Hematopoietic multipotent progenitor cell (in vitro differentiated cells): ENCODE data around the gene ERI3. TPM values are rescaled to one million over a fixed set of nuclear protein-coding genes. Genes with fewer than 3 reads are reported as not detected.

Experiments
- DNase-seq, 3 donors: peaks; one replicate each; pipeline ENCODE4 v3.0.0-alpha.2; 2011 to 2015; ENCODE audit warnings: low read depth in 2 of 3, low spot score in 2 of 3
- total RNA-seq: library from RNA; depleted of rRNA; stranded (reverse); fragments of >200 nt; gene quantifications from one replicate; pipeline ENCODE4 v1.2.3, GENCODE V29; 2012

The ERI3 gene
- total RNA-seq, 1 donor = 44.4 TPM

- no peak for DNase-seq
These were observed 65.5 kb downstream of the ERI3 start for GRCh38 chr1:44289530-44289929.

DNA sequence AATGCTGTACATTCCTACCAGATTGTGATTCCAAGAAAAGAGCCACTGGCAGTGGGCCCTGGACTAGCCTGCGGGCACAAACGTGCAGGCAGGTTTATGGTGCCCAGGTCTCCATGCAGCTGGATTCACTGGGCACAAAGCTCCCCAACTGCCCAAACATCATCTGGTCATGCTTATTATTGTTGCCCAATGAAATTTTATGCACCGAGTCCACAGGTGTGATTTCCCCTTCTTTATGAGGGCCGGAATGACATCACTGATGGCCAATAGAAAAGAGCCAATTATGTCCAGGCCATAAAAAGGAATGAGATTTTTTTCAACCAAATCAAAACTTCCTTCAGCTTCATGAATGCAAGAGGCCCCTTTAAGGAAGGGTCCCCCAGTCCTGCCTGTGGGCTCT is 66.2 kb downstream of the ERI3 start:
- no peak for DNase-seq

- DNase-seq = no peak
These were observed 70.9 kb downstream of the ERI3 start for GRCh38 chr1:44284184-44284583.

DNA sequence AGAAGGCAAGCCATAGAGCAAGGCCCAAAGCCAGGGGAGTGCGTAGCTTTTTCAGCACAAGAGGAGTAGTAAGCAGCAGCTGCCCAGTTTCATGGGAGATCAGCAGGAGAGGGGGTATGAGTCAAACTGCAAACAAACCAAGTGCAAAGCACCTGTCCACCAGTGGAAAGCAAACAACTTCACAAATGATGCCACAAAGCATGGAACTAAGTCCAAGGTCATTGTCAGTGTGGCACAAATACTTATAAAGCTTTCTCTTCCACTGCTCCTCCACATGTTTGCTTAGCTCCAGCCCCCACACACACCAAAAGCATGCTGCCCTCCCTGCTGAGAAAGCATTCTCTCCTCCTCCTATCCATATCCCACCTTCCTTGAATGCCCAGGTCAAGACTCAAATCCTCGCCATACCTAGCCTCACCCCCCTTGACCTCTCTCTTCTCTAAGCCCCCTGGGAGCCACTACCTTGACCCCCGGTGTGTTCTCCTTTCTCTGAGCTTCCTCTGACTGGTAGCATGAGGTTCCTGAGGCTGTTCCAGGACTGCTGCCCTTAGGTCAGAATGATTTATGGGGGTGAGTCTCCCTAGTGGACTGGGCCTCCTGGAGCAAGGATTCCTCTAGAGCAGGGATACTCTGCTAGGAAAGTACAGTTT is 71.4 kb downstream of the ERI3 start:
- DNase-seq = no peak

DNA sequence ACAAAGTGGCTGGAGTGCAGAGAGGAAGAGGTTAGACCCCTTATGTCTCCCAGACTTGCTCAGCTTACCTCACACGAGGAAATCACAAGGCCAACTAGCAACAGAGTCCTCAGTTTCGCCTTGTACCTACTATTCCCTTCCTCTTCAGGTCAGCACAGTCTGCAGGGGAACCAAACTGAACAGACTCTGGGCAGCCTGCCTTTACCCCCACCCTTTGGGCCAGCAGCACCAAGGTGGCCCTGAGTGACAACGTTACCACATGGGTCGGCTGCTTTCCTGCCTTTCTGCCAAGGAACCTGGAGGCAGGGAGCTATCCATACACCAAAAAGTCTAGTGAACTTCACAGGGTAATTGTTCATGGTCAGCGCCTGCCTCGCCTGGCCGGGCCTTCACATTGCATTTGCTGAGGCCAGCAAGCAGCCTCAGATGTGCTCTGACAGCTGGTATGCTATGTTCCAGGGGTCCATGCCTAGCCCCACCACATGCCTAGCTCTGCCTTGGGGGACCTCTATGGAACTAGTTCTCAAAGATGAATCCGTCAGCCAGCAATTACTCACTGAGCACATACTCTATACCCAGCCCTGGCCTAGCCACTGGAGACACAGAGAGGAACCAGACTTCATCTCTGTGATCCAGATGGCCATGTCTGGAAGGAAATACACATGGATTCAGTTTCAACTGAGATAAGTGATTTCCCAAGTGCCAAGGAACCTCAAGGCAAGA is 72.2 kb downstream of the ERI3 start:
- DNase-seq = no peak

DNA sequence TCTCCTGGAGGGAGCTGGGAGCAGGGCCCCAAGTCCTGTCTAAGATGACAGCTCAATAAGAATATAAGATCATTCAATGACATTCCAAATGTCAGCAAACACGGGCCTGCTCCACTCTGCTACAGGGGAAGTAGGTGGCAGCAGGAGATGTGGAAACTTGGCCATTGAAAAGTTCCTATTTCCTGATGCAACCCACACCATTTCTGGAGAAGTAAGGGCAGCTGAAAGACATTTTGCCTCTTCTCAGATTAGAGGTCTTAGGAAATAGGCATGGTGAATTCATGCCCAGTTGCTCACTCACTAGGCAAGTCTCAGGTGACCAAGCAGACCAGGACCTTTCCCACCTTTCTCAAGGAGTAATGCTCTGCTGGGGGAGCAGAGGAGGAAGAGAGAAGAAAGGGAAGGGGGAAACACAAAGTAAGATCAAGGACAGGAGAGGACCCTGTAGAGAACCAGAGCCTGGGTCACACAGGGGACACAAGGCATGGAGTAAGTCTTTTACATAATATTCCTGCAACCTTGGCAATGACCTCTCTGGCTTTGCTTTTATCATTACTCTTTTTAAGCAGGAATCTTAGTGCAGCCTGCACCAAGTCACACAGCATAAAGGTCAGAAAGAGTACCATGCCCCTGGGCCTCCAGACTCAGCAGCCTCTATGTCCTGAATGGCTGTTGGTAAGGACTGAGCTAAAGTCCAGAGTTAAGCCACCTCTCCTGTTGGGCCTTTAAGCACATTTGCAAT is 72.9 kb downstream of the ERI3 start:
- no peak for DNase-seq

- DNase-seq = no peak
These were observed 78.2 kb downstream of the ERI3 start for GRCh38 chr1:44276901-44277300.

DNA sequence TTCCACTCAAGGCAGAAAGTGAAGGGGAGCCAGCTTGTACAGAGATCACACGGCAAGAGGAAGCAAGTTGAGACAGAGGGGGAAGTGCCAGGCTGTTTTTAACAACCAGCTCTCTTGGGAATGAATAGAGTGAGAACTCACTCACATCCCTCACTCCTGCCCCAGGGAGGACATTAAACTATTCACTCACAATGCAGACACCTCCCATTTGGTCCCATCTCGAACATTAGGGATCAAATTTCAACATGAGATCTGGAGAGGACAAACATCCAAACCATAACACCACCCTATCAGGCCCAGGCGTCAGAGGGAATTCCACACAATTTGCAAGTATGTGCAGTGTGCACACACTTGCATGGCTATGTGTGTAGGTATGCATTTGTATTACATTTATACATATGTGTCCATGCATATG is 79.1 kb downstream of the ERI3 start:
- DNase-seq = no peak

DNA sequence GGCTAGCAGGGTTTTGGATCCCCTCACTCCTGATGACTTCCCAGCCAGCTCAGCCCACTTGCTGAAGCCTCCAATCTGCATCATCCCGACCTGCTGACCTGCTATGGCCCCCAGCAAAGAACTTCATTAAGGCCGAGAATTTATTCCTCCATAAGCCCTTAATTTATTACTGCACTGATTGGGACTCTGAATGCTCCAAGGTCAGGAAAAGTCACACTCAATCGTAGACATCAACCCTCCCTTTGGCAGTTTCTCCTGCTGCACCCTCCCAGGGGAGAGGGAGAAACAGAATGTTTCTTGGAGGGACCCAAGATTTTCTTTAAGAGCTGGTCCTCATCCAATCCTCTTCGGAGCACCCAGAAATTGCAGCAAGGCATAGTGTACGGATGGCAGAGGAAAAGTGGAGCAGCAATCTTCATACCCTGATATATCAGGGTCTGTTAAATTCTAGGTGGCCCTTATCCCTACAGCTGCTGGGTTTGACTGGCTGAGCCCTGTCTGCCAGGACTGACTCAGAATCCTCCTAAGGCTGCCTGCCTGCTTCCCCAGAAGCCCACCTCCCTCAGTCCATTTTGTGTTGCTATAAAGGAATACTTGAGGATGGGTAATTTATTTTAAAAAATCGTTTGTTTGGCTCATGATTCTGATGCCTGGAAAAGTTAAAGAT is 79.6 kb downstream of the ERI3 start:
- no peak for DNase-seq

- no peak for DNase-seq
These were observed 81.3 kb downstream of the ERI3 start for GRCh38 chr1:44273560-44274350.

DNA sequence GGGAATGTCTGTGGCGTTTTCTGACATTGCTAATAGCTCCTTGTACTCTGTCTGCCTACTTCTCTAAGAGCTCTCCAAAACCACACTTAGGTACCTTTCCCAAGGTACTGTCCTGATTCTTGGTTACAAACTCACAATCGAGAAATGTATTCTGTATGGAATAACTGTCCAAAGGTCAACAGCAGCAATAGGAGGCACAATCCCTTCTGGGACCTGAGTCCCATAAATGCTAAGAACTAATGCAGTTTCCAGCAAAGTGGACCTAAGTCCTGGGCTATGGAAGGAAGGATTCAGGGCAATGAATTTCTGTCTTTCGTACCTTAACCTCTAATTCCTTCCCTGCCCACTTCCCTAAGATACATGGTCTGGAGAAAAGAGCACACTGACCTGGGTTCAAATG is 82.1 kb downstream of the ERI3 start:
- no peak for DNase-seq

DNA sequence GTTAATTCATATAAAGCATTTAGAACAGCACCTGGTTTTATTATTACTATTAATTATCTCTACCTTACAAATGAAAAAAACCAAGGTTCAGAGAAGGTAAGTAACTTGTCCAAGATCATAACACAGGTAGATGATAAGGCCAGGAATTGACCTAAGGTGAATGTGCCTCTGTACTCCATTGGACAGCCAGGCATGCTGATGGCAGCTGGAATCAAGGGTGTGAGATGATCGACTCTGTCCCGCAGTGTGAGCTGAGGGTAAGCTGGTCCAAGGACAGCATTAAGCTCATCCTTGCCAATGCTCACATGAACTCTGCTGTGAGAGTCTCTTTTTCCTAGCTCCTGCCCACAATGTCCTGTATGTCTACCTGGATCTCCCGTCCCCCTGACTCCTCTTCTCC is 83.4 kb downstream of the ERI3 start:
- no peak for DNase-seq

DNA sequence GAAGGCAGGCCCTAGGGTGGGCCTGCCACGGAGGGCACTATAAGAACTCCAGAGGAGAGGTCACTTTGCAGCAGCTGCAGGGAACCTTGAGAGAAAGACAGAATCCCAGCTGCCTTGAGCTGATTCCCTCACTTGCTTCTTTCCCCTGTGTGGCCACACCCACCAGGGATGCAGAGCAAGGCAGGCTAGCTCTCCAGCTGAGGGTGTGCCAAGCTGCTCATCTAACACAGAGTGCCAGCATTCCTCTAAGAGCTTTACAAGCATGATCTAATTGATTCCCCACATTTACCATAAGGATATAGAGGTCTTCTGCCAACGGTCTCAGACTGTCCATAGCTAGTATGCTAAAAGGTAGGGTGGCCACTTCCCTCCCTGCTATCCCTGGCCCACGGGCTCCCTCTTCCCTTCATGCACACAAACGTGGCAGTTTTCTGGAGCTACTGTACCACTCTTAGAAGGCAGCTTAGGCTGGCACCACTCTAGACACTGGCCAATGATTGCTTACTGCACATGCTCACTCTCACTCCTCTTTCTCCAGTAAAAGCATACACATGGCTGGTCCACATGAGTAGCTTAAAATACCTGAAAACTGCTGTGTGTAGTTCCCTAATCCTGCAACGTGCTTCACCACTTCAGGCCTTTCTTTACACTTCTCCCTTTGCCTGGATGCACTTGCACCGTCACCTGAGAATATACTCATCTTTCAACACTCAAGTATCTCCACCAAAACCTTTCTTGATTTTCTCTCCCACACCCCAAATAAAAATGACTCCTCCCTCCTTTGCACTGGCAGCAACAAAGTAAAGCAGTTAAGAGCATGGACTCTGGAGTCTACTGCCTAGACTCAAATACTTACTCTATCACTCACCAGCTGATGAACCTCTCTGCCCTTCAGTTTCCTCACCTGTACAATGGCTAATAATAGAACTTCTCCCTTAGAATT is 84.1 kb downstream of the ERI3 start:
- DNase-seq = no peak

- no peak for DNase-seq
These were observed 87.0 kb downstream of the ERI3 start for GRCh38 chr1:44268054-44268453.

GRCh38 chr1:44267438-44267837 is 87.6 kb downstream of the ERI3 start:
- DNase-seq = no peak

- DNase-seq = no peak
These were observed 88.4 kb downstream of the ERI3 start for GRCh38 chr1:44266400-44267344.

GRCh38 chr1:44265656-44266358 is 89.2 kb downstream of the ERI3 start:
- no peak for DNase-seq

DNA sequence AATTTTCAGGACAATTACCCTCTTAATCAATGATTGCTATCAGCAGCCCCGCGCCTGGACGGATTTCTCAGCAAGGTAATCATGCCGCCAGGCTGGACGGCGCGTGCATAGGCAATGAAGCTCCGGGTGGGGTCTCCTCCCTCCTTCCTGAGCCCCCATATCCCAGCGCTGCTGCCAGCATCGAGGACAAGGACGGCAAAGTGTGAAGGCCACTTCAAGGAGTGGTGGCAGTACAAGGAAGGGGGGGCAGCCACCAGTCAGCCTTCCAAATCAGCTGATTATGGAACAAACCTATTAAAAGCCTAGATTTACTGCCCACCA is 90.6 kb downstream of the ERI3 start:
- no peak for DNase-seq
